Neural cell (in vitro differentiated cells): ENCODE measurements around the gene ITGB1BP1. TPM values are rescaled to one million over a fixed set of nuclear protein-coding genes. Genes with fewer than 3 reads are reported as not detected.

Experiments
- H2AFZ ChIP-seq: fragments of 200-600, 300-800 bp; sonication (generic), shearing (Covaris generic); 2 replicates; pipeline ENCODE4 v1.6.0; 2014; ENCODE audit warnings: low read depth, mild to moderate bottlenecking, antibody characterized with exemption, low read length, moderate library complexity
- H3F3A ChIP-seq: fragments of 200-600 bp; shearing (Covaris generic); 2 replicates; pipeline ENCODE4 v1.6.1; 2016; ENCODE audit warnings: mild to moderate bottlenecking, moderate library complexity, mixed read lengths, antibody characterized with exemption, low read length; ENCODE audit not compliant: insufficient read depth, poor library complexity, severe bottlenecking
- H3K27ac ChIP-seq: fragments of 200-600, 300-800 bp; sonication (generic), shearing (Covaris generic); 2 replicates; pipeline ENCODE4 v1.5.1; 2014; ENCODE audit warnings: mild to moderate bottlenecking, low read length, moderate library complexity
- H3K27me3 ChIP-seq: fragments of 300-800, 200-600 bp; sonication (generic), shearing (Covaris generic); 2 replicates; pipeline ENCODE4 v1.6.0; 2014; ENCODE audit warnings: mild to moderate bottlenecking, low read depth, low read length, moderate library complexity; ENCODE audit not compliant: insufficient read depth
- H3K36me3 ChIP-seq: fragments of 300-800, 200-600 bp; sonication (generic), shearing (Covaris generic); 2 replicates; pipeline ENCODE4 v1.5.1; 2014; ENCODE audit warnings: mild to moderate bottlenecking, antibody characterized with exemption, low read length, moderate library complexity; ENCODE audit not compliant: insufficient read depth
- H3K4me2 ChIP-seq: fragments of 300-800, 200-600 bp; sonication (generic), shearing (Covaris generic); 2 replicates; pipeline ENCODE4 v1.6.0; 2014; ENCODE audit warnings: mild to moderate bottlenecking, low read length
- H3K4me3 ChIP-seq: fragments of 300-800, 200-600 bp; sonication (generic), shearing (Covaris generic); 2 replicates; pipeline ENCODE4 v1.5.1; 2014; ENCODE audit warnings: mild to moderate bottlenecking, low read length, moderate library complexity
- H3K79me2 ChIP-seq: fragments of 200-600 bp; shearing (Covaris generic); replicated peaks from 2 replicates; pipeline ENCODE4 v1.6.0; 2014; ENCODE audit warnings: mild to moderate bottlenecking, low read length, moderate library complexity; ENCODE audit not compliant: insufficient read depth
- H3K9ac ChIP-seq: fragments of 300-800, 200-600 bp; sonication (generic), shearing (Covaris generic); 2 replicates; pipeline ENCODE4 v1.6.1; 2016; ENCODE audit warnings: mild to moderate bottlenecking, low read length, mixed read lengths
- H3K9me2 ChIP-seq: fragments of 200-600 bp; shearing (Covaris generic); 2 replicates; pipeline ENCODE4 v1.6.1; 2016; ENCODE audit warnings: mild to moderate bottlenecking, low read length, mixed read lengths; ENCODE audit not compliant: insufficient read depth
- H3K9me3 ChIP-seq: fragments of 200-600, 300-800 bp; sonication (generic), shearing (Covaris generic); 2 replicates; pipeline ENCODE4 v1.6.1; 2016; ENCODE audit warnings: mild to moderate bottlenecking, mixed run types, low read length, moderate library complexity, mixed read lengths
- H4K20me1 ChIP-seq: fragments of 200-600 bp; shearing (Covaris generic); 2 replicates; pipeline ENCODE4 v1.6.1; 2016; ENCODE audit warnings: mild to moderate bottlenecking, mixed run types; ENCODE audit not compliant: insufficient read depth
- EP300 ChIP-seq: fragments of 450-650 bp; conservative IDR thresholded peaks from 2 replicates; pipeline ENCODE4 v1.6.1; 2014; ENCODE audit warnings: antibody characterized with exemption, mild to moderate bottlenecking, moderate library complexity; ENCODE audit not compliant: poor library complexity, severe bottlenecking
- EZH2 ChIP-seq: fragments of 200-600, 300-800 bp; shearing (Covaris generic), sonication (generic); IDR thresholded peaks from 2 replicates; pipeline ENCODE4 v1.6.1; 2014; ENCODE audit warnings: antibody characterized with exemption, low read length, borderline replicate concordance, mild to moderate bottlenecking; ENCODE audit not compliant: insufficient read depth, poor library complexity, severe bottlenecking
- MXI1 ChIP-seq: fragments of 450-650 bp; conservative IDR thresholded peaks from 2 replicates; pipeline ENCODE4 v1.6.1; 2014; ENCODE audit warnings: antibody characterized with exemption, mild to moderate bottlenecking; ENCODE audit not compliant: poor library complexity, severe bottlenecking
- POLR2AphosphoS5 ChIP-seq: IDR thresholded peaks from 2 replicates; pipeline ENCODE4 v1.6.1; 2012
- RAD21 ChIP-seq: fragments of 450-650 bp; conservative IDR thresholded peaks from 2 replicates; pipeline ENCODE4 v1.6.1; 2014; ENCODE audit warnings: antibody characterized with exemption, mild to moderate bottlenecking, moderate library complexity
- REST ChIP-seq: IDR thresholded peaks from 2 replicates; pipeline ENCODE4 v1.6.1; 2012; ENCODE audit warnings: borderline replicate concordance
- SMC3 ChIP-seq: fragments of 450-650 bp; conservative IDR thresholded peaks from 2 replicates; pipeline ENCODE4 v1.6.1; 2014; ENCODE audit warnings: antibody characterized with exemption, mild to moderate bottlenecking, moderate library complexity; ENCODE audit not compliant: poor library complexity
- TAF1 ChIP-seq: IDR thresholded peaks from 2 replicates; pipeline ENCODE4 v1.6.1; 2012; ENCODE audit warnings: low read depth
- polyA plus RNA-seq: library from polyadenylated mRNA; depleted of rRNA; stranded (reverse); fragments of >200 nt; gene quantifications from 2 replicates; pipeline ENCODE4 v1.2.3, GENCODE V29; 2014
- TF ChIP-seq, protein P1 (sequence below): fragments of 450-650 bp; IDR thresholded peaks from 2 replicates; pipeline ENCODE4 v1.5.1; 2014; ENCODE audit warnings: antibody characterized with exemption, mild to moderate bottlenecking, moderate library complexity; ENCODE audit not compliant: poor library complexity, severe bottlenecking

ITGB1BP1 gene
- polyA plus RNA-seq, 1 donor from 2014 or later, result 98.0 TPM

DNA sequence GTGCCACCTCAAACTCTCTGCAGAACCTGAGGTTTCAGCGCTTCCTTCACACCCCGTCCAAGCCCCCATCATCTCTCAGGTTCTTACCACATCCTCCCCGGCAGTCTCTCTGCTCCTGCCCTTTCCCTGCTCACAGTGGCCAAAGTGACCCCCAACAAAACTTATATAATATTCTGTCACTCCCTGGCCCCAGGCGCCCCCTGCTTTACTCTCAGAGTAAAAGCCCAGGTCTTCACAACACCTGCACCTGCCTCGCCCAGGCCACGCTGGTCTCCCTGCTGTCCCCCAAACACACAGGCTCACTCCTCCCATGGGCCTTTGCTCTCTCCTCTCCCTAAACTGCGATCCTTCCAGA is 6.4 kb downstream of the ITGB1BP1 start:
- peaks cover 21% of the 10 kb centered on the region for H3K79me2 ChIP-seq
- no peaks in the 10 kb centered on the region for H3K9me3 ChIP-seq
- H3K9me2 ChIP-seq, result no peaks in the 10 kb centered on the region
- no peak overlapping the region for H3K4me2 ChIP-seq
- H3K27me3 ChIP-seq, result no peaks in the 10 kb centered on the region
- H4K20me1 ChIP-seq, result no peaks in the 10 kb centered on the region
- no peaks in the 10 kb centered on the region for H3F3A ChIP-seq
- no peaks in the 10 kb centered on the region for H3K36me3 ChIP-seq
- no peak overlapping the region for H3K27ac ChIP-seq
- no peak overlapping the region for H3K9ac ChIP-seq
- H2AFZ ChIP-seq, result no peak overlapping the region
- H3K4me3 ChIP-seq, result no peak overlapping the region
- TF ChIP-seq EP300 (no peak), MXI1 (no peak), TAF1 (no peak), SMC3 (no peak), POLR2AphosphoS5 (no peak), EZH2 (no peak), REST (no peak), RAD21 (no peak)
- TF ChIP-seq, protein P1, sequence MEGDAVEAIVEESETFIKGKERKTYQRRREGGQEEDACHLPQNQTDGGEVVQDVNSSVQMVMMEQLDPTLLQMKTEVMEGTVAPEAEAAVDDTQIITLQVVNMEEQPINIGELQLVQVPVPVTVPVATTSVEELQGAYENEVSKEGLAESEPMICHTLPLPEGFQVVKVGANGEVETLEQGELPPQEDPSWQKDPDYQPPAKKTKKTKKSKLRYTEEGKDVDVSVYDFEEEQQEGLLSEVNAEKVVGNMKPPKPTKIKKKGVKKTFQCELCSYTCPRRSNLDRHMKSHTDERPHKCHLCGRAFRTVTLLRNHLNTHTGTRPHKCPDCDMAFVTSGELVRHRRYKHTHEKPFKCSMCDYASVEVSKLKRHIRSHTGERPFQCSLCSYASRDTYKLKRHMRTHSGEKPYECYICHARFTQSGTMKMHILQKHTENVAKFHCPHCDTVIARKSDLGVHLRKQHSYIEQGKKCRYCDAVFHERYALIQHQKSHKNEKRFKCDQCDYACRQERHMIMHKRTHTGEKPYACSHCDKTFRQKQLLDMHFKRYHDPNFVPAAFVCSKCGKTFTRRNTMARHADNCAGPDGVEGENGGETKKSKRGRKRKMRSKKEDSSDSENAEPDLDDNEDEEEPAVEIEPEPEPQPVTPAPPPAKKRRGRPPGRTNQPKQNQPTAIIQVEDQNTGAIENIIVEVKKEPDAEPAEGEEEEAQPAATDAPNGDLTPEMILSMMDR, result no peak

- no peaks in the 10 kb centered on the region for H3K9me3 ChIP-seq
- no peak overlapping the region for H3K4me2 ChIP-seq
- TF ChIP-seq EZH2, result no peak
- no peak for TF ChIP-seq EP300
- TF ChIP-seq MXI1, result no peak
- TF ChIP-seq SMC3, result no peak
- TF ChIP-seq RAD21, result no peak
- TF ChIP-seq, protein P1, result no peak
- TF ChIP-seq REST, result no peak
- TF ChIP-seq POLR2AphosphoS5, result no peak
- TF ChIP-seq TAF1, result no peak
- no peaks in the 10 kb centered on the region for H4K20me1 ChIP-seq
- H3F3A ChIP-seq, result no peaks in the 10 kb centered on the region
- no peak overlapping the region for H3K27ac ChIP-seq
- H3K4me3 ChIP-seq, result no peak overlapping the region
- H3K9ac ChIP-seq, result no peak overlapping the region
- H3K9me2 ChIP-seq, result no peaks in the 10 kb centered on the region
- H3K36me3 ChIP-seq, result no peaks in the 10 kb centered on the region
- no peak overlapping the region for H2AFZ ChIP-seq
- no peaks in the 10 kb centered on the region for H3K27me3 ChIP-seq
- peaks cover 17% of the 10 kb centered on the region for H3K79me2 ChIP-seq
Measured at GRCh38 chr2:9416267-9416961, 6.9 kb downstream of the ITGB1BP1 start.
